ENCODE results near the gene PPP6R3.

Gene PPP6R3, protein sequence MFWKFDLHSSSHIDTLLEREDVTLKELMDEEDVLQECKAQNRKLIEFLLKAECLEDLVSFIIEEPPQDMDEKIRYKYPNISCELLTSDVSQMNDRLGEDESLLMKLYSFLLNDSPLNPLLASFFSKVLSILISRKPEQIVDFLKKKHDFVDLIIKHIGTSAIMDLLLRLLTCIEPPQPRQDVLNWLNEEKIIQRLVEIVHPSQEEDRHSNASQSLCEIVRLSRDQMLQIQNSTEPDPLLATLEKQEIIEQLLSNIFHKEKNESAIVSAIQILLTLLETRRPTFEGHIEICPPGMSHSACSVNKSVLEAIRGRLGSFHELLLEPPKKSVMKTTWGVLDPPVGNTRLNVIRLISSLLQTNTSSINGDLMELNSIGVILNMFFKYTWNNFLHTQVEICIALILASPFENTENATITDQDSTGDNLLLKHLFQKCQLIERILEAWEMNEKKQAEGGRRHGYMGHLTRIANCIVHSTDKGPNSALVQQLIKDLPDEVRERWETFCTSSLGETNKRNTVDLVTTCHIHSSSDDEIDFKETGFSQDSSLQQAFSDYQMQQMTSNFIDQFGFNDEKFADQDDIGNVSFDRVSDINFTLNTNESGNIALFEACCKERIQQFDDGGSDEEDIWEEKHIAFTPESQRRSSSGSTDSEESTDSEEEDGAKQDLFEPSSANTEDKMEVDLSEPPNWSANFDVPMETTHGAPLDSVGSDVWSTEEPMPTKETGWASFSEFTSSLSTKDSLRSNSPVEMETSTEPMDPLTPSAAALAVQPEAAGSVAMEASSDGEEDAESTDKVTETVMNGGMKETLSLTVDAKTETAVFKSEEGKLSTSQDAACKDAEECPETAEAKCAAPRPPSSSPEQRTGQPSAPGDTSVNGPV

DNA sequence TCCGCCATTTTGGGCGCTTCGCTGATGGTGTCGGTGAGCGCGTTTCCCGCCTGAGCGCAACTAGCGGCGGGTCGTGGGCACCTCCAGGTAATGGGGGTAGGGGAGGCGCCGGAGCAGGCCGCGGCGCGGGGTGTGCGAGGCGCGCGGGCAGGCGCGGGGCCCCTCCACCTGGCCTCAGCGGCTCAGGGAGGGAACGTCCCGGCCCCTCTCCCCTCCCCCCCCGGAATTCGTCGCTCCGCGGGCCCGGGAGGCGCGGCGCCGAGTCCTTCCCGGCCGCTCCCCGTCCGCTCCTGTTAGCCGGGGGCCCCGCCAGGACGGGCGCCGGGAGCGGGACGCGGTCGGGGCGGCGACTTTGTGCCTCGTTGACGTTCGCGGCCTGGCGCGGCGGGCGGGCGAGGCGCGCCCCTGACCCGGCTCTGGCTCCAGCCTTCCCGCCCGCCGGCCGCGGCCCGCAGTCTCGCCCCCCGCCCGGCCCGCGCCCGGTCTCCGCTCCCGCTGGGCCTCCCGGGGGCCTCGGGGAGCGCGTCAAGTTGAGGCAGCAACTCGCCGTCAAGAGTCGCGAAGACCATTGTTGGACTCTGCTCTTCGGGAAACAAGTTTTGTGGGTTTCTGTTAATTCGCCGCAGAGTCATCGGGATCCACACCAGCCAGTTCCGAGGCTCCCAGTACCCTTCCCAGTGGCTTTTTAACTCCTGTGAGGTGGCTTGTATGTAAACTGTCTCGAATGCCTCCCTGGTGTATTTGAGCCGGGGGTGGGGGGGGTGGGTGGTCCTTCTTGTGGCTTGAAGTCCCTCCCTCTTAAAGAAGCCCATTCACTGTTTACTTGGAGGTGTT is at the start of gene PPP6R3:
TSS of gene PPP6R3 (plus strand) at position 12 of the 834 bp plus-strand sequence. CDS start 76,913 bp downstream, outside the sequence.
- no peaks in the 10 kb centered on the region for H3K9me3 Mint-ChIP-seq
- DNase-seq (ENCODE audit: low spot score in 2 of 2) (no peak), ATAC-seq (ENCODE audit: low read depth) (peak; percentile 25)
- peak within 1 kb of the TSS; percentile 95 for H3K4me3 Mint-ChIP-seq
- no peaks in the 10 kb centered on the region for H3K27me3 Mint-ChIP-seq
- peaks cover 28% of the 10 kb centered on the region for H3K4me1 Mint-ChIP-seq
- H3K27ac Mint-ChIP-seq = peak within 1 kb of the TSS; percentile 98
- peaks cover 8% of the 10 kb centered on the region for H3K36me3 Mint-ChIP-seq

DNA sequence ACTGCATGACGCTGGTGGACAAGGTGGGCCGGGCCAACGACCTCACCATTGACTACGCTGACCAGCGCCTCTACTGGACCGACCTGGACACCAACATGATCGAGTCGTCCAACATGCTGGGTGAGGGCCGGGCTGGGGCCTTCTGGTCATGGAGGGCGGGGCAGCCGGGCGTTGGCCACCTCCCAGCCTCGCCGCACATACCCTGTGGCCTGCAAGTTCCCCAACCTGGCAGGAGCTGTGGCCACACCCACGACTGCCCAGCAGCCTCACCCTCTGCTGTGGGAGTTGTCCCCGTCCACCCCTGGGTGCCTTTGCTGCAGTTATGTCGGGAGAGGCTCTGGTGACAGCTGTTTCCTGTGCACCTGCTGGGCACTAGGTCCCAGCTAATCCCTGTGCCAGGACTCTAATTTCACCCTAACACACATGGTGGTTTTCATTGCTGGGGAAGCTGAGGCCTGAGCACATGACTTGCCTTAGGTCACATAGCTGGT is 49.0 kb upstream of the PPP6R3 start:
- H3K4me3 Mint-ChIP-seq = no peak overlapping the region
- ATAC-seq (ENCODE audit: low read depth) = no peak
- H3K9me3 Mint-ChIP-seq = no peaks in the 10 kb centered on the region
- no peak for DNase-seq (ENCODE audit: low spot score in 2 of 2)
- peaks cover 12% of the 10 kb centered on the region for H3K4me1 Mint-ChIP-seq
- peaks cover 9% of the 10 kb centered on the region for H3K36me3 Mint-ChIP-seq
- no peak overlapping the region for H3K27ac Mint-ChIP-seq
- no peaks in the 10 kb centered on the region for H3K27me3 Mint-ChIP-seq

GRCh38 chr11:68412593-68413475 is 47.7 kb upstream of the PPP6R3 start:
- H3K27ac Mint-ChIP-seq = peak overlapping the region; percentile 38
- H3K4me1 Mint-ChIP-seq = peaks cover 17% of the 10 kb centered on the region
- H3K9me3 Mint-ChIP-seq = no peaks in the 10 kb centered on the region
- H3K27me3 Mint-ChIP-seq = no peaks in the 10 kb centered on the region
- no peak overlapping the region for H3K4me3 Mint-ChIP-seq
- DNase-seq (ENCODE audit: low spot score in 2 of 2) (no peak), ATAC-seq (ENCODE audit: low read depth) (peak; percentile 78)
- peaks cover 7% of the 10 kb centered on the region for H3K36me3 Mint-ChIP-seq

DNA sequence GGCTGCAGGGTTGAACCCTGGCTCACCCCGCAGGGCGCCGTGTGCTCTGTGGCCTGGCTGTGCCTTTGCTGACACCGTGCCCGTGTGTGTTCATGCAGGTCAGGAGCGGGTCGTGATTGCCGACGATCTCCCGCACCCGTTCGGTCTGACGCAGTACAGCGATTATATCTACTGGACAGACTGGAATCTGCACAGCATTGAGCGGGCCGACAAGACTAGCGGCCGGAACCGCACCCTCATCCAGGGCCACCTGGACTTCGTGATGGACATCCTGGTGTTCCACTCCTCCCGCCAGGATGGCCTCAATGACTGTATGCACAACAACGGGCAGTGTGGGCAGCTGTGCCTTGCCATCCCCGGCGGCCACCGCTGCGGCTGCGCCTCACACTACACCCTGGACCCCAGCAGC is 47.0 kb upstream of the PPP6R3 start:
- peaks cover 8% of the 10 kb centered on the region for H3K36me3 Mint-ChIP-seq
- H3K4me3 Mint-ChIP-seq = no peak overlapping the region
- H3K9me3 Mint-ChIP-seq = no peaks in the 10 kb centered on the region
- ATAC-seq (ENCODE audit: low read depth) (no peak), DNase-seq (ENCODE audit: low spot score in 2 of 2) (no peak)
- H3K4me1 Mint-ChIP-seq = peaks cover 17% of the 10 kb centered on the region
- H3K27ac Mint-ChIP-seq = no peak overlapping the region
- no peaks in the 10 kb centered on the region for H3K27me3 Mint-ChIP-seq

DNA sequence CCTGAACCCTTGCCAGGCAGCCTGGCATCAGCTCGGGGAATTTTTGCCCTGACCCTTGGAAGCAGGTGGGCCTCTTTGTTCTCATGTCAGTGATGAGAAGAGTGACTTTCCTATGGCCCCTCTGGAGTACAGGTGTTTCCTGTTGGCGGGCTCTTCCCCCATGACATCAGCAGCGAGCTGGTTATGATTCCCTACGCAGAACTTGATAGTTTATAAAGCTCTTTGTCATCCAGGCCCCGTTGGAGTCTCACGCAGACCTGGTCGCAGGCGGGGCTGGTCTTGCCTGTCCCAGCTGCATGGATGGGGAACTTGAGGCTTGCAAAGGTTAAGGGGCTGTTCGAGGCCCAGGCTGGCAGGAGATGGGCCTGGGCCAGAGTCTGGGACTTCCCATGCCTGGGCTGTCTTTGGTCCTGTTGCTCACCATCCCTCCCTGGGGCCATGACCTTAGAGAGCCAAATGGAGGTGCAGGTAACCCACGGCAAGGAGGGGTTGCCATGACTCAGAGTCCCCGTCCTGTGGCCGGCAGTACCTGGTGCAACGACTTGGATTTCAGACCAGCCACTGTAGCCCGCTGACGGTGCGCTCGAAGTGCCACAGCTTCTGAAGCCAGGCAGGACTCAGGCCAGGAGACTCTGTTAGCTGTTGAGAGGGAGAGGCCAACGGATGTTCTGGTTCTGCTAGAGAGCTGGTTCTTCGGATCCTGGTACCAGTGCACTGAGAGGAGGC is 45.9 kb upstream of the PPP6R3 start:
- Mint-ChIP-seq H3K4me3 (no peak overlapping the region), H3K36me3 (peaks cover 10% of the 10 kb centered on the region), H3K27me3 (no peaks in the 10 kb centered on the region), H3K4me1 (peaks cover 17% of the 10 kb centered on the region), H3K27ac (no peak overlapping the region), H3K9me3 (no peaks in the 10 kb centered on the region)
- ATAC-seq (ENCODE audit: low read depth) = no peak
- DNase-seq (ENCODE audit: low spot score in 2 of 2) = no peak

DNA sequence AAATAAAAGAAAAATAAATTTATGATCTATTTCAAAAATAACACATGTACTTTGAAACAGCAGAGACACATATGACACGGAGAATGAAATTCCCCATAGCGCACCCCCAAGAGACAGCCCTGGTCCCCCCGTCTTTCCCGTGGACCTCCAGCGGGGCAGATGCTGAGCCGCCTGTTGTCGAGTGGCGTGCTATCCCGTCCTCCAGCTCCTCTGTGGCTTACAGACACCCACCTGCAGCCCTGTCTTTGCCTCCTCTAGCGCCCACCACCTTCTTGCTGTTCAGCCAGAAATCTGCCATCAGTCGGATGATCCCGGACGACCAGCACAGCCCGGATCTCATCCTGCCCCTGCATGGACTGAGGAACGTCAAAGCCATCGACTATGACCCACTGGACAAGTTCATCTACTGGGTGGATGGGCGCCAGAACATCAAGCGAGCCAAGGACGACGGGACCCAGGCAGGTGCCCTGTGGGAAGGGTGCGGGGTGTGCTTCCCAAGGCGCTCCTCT is 44.4 kb upstream of the PPP6R3 start:
- Mint-ChIP-seq H3K4me1 (peaks cover 17% of the 10 kb centered on the region), H3K27ac (no peak overlapping the region), H3K9me3 (no peaks in the 10 kb centered on the region), H3K36me3 (peaks cover 13% of the 10 kb centered on the region), H3K4me3 (no peak overlapping the region), H3K27me3 (no peaks in the 10 kb centered on the region)
- ATAC-seq (ENCODE audit: low read depth) = no peak
- DNase-seq (ENCODE audit: low spot score in 2 of 2) = no peak

DNA sequence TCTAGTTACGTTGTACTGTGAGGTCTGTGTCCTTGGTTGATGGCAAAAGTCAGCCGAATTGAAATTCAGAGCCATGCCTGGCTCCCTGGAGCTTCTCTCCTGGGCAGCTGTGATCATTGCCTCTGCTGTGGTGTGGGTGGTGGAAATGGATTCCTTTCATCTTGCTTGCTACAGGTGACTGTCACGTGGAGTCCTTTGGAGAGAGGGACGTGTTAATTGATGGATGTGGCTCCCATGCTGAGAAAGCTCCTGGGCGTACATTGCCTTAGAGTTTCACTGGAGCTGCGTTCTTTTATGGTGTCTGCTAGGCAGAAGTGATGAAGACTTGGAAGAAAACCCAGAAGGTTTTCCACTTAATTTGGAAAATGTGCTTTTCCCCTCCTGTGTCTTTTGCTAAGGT is 41.9 kb upstream of the PPP6R3 start:
- Mint-ChIP-seq H3K9me3 (no peaks in the 10 kb centered on the region), H3K4me3 (no peak overlapping the region), H3K27me3 (no peaks in the 10 kb centered on the region), H3K27ac (no peak overlapping the region), H3K4me1 (peaks cover 11% of the 10 kb centered on the region), H3K36me3 (peaks cover 10% of the 10 kb centered on the region)
- no peak for DNase-seq (ENCODE audit: low spot score in 2 of 2)
- ATAC-seq (ENCODE audit: low read depth) = no peak

DNA sequence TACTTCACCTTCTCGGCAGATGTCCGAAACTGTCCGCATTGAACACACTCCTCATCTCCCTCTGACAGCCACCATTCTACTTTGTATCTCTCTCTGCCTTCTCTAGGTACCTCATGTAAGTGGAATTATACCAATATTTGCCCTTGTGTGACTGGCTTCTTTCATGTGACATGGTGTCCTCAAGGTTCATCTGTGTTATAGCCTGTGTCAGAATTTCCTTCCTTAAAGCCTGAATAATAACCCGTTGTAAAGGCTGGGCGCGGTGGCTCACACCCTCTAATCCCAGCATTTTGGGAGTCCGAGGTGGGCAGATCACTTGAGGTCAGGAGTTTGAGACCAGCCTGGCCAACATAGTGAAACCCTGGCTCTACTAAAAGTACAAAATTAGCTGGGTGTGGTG is 40.4 kb upstream of the PPP6R3 start:
- ATAC-seq (ENCODE audit: low read depth) (no peak), DNase-seq (ENCODE audit: low spot score in 2 of 2) (no peak)
- Mint-ChIP-seq H3K27me3 (no peaks in the 10 kb centered on the region), H3K27ac (no peak overlapping the region), H3K4me1 (peaks cover 7% of the 10 kb centered on the region), H3K4me3 (no peak overlapping the region), H3K36me3 (peaks cover 6% of the 10 kb centered on the region), H3K9me3 (no peaks in the 10 kb centered on the region)

GRCh38 chr11:68423481-68423880 is 37.1 kb upstream of the PPP6R3 start:
- H3K4me3 Mint-ChIP-seq = no peak overlapping the region
- no peaks in the 10 kb centered on the region for H3K9me3 Mint-ChIP-seq
- H3K36me3 Mint-ChIP-seq = peaks cover 8% of the 10 kb centered on the region
- H3K27me3 Mint-ChIP-seq = no peaks in the 10 kb centered on the region
- H3K27ac Mint-ChIP-seq = no peak overlapping the region
- no peak for DNase-seq (ENCODE audit: low spot score in 2 of 2)
- H3K4me1 Mint-ChIP-seq = peaks cover 2% of the 10 kb centered on the region
- no peak for ATAC-seq (ENCODE audit: low read depth)

DNA sequence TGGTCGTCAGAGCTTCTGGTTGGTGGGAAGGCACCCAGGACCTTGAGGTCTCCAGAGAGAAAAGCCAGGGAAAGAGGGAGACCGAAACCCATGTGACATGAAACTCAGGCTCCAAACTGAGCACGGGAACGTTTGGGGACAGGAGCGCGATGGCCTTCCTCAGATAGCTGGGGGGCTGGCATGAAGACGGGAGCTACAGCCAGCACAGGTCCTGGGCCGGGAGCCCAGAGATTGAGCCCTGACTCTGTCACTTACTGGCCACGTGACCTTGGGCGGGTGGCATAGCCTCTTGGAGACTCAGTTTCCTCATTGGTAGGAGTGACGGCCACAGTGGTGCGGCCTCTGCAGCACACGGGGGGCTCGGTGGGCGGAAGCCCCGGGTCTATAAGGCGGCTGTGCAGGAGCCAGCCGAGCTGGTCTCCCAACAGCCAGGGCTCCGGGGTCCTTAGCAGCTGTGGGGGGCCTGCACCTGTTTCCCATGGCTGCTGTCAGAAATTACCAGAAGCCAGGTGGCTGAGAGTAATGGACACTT is 36.4 kb upstream of the PPP6R3 start:
- Mint-ChIP-seq H3K36me3 (peaks cover 10% of the 10 kb centered on the region), H3K27me3 (no peaks in the 10 kb centered on the region), H3K27ac (no peak overlapping the region), H3K4me3 (no peak overlapping the region), H3K9me3 (peaks cover 2% of the 10 kb centered on the region), H3K4me1 (peaks cover 2% of the 10 kb centered on the region)
- no peak for ATAC-seq (ENCODE audit: low read depth)
- DNase-seq (ENCODE audit: low spot score in 2 of 2) = no peak

- no peak for ATAC-seq (ENCODE audit: low read depth)
Measured at GRCh38 chr11:68424981-68425865, 35.3 kb upstream of the PPP6R3 start.

More at GRCh38 chr11:68424981-68425865, 35.3 kb upstream of the PPP6R3 start:
- no peak overlapping the region for H3K4me3 Mint-ChIP-seq
- H3K4me1 Mint-ChIP-seq = peaks cover 2% of the 10 kb centered on the region
- H3K36me3 Mint-ChIP-seq = peaks cover 18% of the 10 kb centered on the region
- no peak overlapping the region for H3K27ac Mint-ChIP-seq
- H3K9me3 Mint-ChIP-seq = peaks cover 7% of the 10 kb centered on the region
- no peaks in the 10 kb centered on the region for H3K27me3 Mint-ChIP-seq
- DNase-seq (ENCODE audit: low spot score in 2 of 2) = no peak
